22Rv1 (cell line): ENCODE measurements around the gene SNX18.
"Not testable (repeated sequence)": the region's sequence is repeated elsewhere in the genome, so short reads cannot be mapped to it uniquely, and the experiment has no call there.

Source experiments
- ZFX ChIP-seq: fragments of 450-650 bp; IDR thresholded peaks from 2 replicates; pipeline ENCODE4 v1.6.1; 2017; ENCODE audit warnings: antibody characterized with exemption, borderline replicate concordance
- TF ChIP-seq, protein P1 (sequence below): fragments of 450-650 bp; IDR thresholded peaks from 2 replicates; pipeline ENCODE4 v1.5.1; 2017; ENCODE audit warnings: mild to moderate bottlenecking

DNA sequence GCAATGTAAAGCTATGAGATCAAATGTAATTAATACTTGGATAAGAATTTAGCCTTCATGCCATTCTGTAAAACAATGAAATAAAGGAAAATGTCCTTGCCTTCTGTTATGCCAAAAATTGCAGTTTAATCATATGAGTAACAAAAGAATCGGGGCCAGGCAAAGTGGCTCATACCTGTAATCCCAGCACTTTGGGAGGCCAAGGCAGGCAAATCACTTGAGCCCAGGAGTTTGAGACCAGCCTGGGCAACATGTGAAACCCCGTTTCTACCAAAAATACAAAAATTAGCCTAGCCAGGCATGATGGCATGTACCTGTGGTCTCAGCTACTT, 27.9 kb upstream of the SNX18 start:
- TF ChIP-seq, protein P1, sequence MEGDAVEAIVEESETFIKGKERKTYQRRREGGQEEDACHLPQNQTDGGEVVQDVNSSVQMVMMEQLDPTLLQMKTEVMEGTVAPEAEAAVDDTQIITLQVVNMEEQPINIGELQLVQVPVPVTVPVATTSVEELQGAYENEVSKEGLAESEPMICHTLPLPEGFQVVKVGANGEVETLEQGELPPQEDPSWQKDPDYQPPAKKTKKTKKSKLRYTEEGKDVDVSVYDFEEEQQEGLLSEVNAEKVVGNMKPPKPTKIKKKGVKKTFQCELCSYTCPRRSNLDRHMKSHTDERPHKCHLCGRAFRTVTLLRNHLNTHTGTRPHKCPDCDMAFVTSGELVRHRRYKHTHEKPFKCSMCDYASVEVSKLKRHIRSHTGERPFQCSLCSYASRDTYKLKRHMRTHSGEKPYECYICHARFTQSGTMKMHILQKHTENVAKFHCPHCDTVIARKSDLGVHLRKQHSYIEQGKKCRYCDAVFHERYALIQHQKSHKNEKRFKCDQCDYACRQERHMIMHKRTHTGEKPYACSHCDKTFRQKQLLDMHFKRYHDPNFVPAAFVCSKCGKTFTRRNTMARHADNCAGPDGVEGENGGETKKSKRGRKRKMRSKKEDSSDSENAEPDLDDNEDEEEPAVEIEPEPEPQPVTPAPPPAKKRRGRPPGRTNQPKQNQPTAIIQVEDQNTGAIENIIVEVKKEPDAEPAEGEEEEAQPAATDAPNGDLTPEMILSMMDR, result peak; percentile 38
- TF ChIP-seq ZFX, result not testable (repeated sequence)
